H9 (cell line): ENCODE results near the gene ABLIM3. TPM values are rescaled to one million over a fixed set of nuclear protein-coding genes. Genes with fewer than 3 reads are reported as not detected.

Source experiments
- DNase-seq: peaks from one replicate; pipeline ENCODE4 v3.0.0-alpha.2; 2017
- H2AFZ ChIP-seq: one replicate; pipeline ENCODE4 v1.6.1; 2013; ENCODE audit warnings: mild to moderate bottlenecking, low read length, control low read depth, moderate library complexity
- H2AK5ac ChIP-seq: 2 replicates; pipeline ENCODE4 v1.6.1; 2013; ENCODE audit warnings: low read length, control low read depth, mixed read lengths; ENCODE audit not compliant: insufficient read length
- H2BK120ac ChIP-seq: one replicate; pipeline ENCODE4 v1.6.1; 2013; ENCODE audit warnings: low read depth, mild to moderate bottlenecking, low read length, control low read depth, inconsistent platforms; ENCODE audit not compliant: poor library complexity, severe bottlenecking
- H2BK12ac ChIP-seq: 2 replicates; pipeline ENCODE4 v1.6.1; 2013; ENCODE audit warnings: low read length, control low read depth, mixed read lengths, low read depth; ENCODE audit not compliant: insufficient read length
- H2BK15ac ChIP-seq: 2 replicates; pipeline ENCODE4 v1.6.1; 2013; ENCODE audit warnings: low read depth, low read length, control low read depth
- H2BK20ac ChIP-seq: one replicate; pipeline ENCODE4 v1.6.1; 2013; ENCODE audit warnings: low read depth, mild to moderate bottlenecking, low read length, control low read depth, inconsistent platforms; ENCODE audit not compliant: poor library complexity, severe bottlenecking
- H2BK5ac ChIP-seq: 2 replicates; pipeline ENCODE4 v1.6.1; 2013; ENCODE audit warnings: low read length, control low read depth, mixed read lengths; ENCODE audit not compliant: insufficient read length
- H3K14ac ChIP-seq: 2 replicates; pipeline ENCODE4 v1.6.1; 2013; ENCODE audit warnings: low read length, control low read depth; ENCODE audit not compliant: insufficient read depth
- H3K18ac ChIP-seq: 2 replicates; pipeline ENCODE4 v1.6.1; 2013; ENCODE audit warnings: low read depth, mild to moderate bottlenecking, mixed read lengths, low read length, control low read depth; ENCODE audit not compliant: insufficient read length
- H3K23ac ChIP-seq: 2 replicates; pipeline ENCODE4 v1.6.1; 2013; ENCODE audit warnings: low read length, control low read depth, mixed read lengths, low read depth; ENCODE audit not compliant: insufficient read length
- H3K23me2 ChIP-seq: 2 replicates; pipeline ENCODE4 v1.6.1; 2013; ENCODE audit warnings: low read depth, mild to moderate bottlenecking, mixed read lengths, low read length, control low read depth; ENCODE audit not compliant: insufficient read length, poor library complexity, severe bottlenecking
- H3K27ac ChIP-seq: 2 replicates; pipeline ENCODE4 v1.5.1; 2013; ENCODE audit warnings: low read length, control low read depth, mixed read lengths, low read depth; ENCODE audit not compliant: insufficient read length
- H3K27me3 ChIP-seq: 2 replicates; pipeline ENCODE4 v1.6.1; 2013; ENCODE audit warnings: low read length, control low read depth, inconsistent platforms; ENCODE audit not compliant: insufficient read depth
- H3K4ac ChIP-seq: 2 replicates; pipeline ENCODE4 v1.6.1; 2013; ENCODE audit warnings: low read depth, mild to moderate bottlenecking, control low read depth, inconsistent platforms, low read length, moderate library complexity
- H3K4me1 ChIP-seq: 2 replicates; pipeline ENCODE4 v1.6.1; 2013; ENCODE audit warnings: low read length, control low read depth, inconsistent platforms; ENCODE audit not compliant: insufficient read depth
- H3K4me2 ChIP-seq: 2 replicates; pipeline ENCODE4 v1.6.1; 2013; ENCODE audit warnings: low read length, control low read depth, mixed read lengths; ENCODE audit not compliant: insufficient read length, insufficient read depth
- H3K56ac ChIP-seq: 2 replicates; pipeline ENCODE4 v1.6.1; 2013; ENCODE audit warnings: low read depth, mild to moderate bottlenecking, mixed read lengths, low read length, control low read depth; ENCODE audit not compliant: insufficient read length
- H3K79me1 ChIP-seq: 2 replicates; pipeline ENCODE4 v1.6.1; 2013; ENCODE audit warnings: low read depth, mild to moderate bottlenecking, moderate library complexity, low read length, control low read depth, inconsistent platforms; ENCODE audit not compliant: insufficient read depth, poor library complexity, severe bottlenecking
- H3K79me2 ChIP-seq: 2 replicates; pipeline ENCODE4 v1.6.1; 2013; ENCODE audit warnings: low read length, control low read depth, inconsistent platforms; ENCODE audit not compliant: insufficient read depth
- H3K9ac ChIP-seq: 2 replicates; pipeline ENCODE4 v1.6.1; 2013; ENCODE audit warnings: low read length, control low read depth, mixed read lengths; ENCODE audit not compliant: insufficient read length; ENCODE audit errors: extremely low read depth
- H3K9me3 ChIP-seq: one replicate; pipeline ENCODE4 v1.6.1; 2013; ENCODE audit warnings: low read depth, low read length, inconsistent platforms; ENCODE audit not compliant: control insufficient read depth
- H3T11ph ChIP-seq: one replicate; pipeline ENCODE4 v1.6.1; 2013; ENCODE audit warnings: mild to moderate bottlenecking, low read length, control low read depth, inconsistent platforms
- H4K20me1 ChIP-seq: one replicate; pipeline ENCODE4 v1.6.1; 2013; ENCODE audit not compliant: control insufficient read depth, insufficient read length, insufficient read depth
- H4K5ac ChIP-seq: 2 replicates; pipeline ENCODE4 v1.6.1; 2013; ENCODE audit warnings: low read depth, mild to moderate bottlenecking, mixed read lengths, low read length, control low read depth; ENCODE audit not compliant: insufficient read length
- H4K8ac ChIP-seq: replicated peaks from 2 replicates; pipeline ENCODE4 v1.6.1; 2013; ENCODE audit warnings: low read length, control low read depth, mixed read lengths, low read depth; ENCODE audit not compliant: insufficient read length
- H4K91ac ChIP-seq: 2 replicates; pipeline ENCODE4 v1.6.1; 2013; ENCODE audit warnings: low read depth, mild to moderate bottlenecking, moderate library complexity, mixed read lengths, low read length, control low read depth; ENCODE audit not compliant: insufficient read length
- H3K27ac Mint-ChIP-seq, 3 experiments: 2 replicates in 2 of 3; 3 replicates in 1 of 3; pipeline ENCODE4 v1.8.0; 2020 to 2021; ENCODE audit warnings: mixed read lengths in 3 of 3, mild to moderate bottlenecking in 1 of 3, moderate library complexity in 1 of 3
- H3K27me3 Mint-ChIP-seq: 2 replicates; pipeline ENCODE4 v1.8.0; 2021; ENCODE audit warnings: low read depth, mild to moderate bottlenecking, moderate library complexity, mixed read lengths
- H3K36me3 Mint-ChIP-seq, 3 experiments: 2 replicates in 2 of 3; 3 replicates in 1 of 3; pipeline ENCODE4 v1.8.0; 2020 to 2021; ENCODE audit warnings: low read depth in 3 of 3, mixed read lengths in 3 of 3; ENCODE audit not compliant: insufficient read depth in 1 of 3
- H3K4me1 Mint-ChIP-seq, 2 experiments: 2 replicates each; pipeline ENCODE4 v1.8.0; 2020; ENCODE audit warnings: mixed read lengths in 2 of 2
- H3K4me3 Mint-ChIP-seq, 2 experiments: 2 replicates in 1 of 2; 3 replicates in 1 of 2; pipeline ENCODE4 v1.8.0; 2020 to 2021; ENCODE audit warnings: mild to moderate bottlenecking in 2 of 2, mixed read lengths in 2 of 2, moderate library complexity in 1 of 2
- H3K9me3 Mint-ChIP-seq, 2 experiments: 2 replicates in 1 of 2; 3 replicates in 1 of 2; pipeline ENCODE4 v1.8.0; 2020; ENCODE audit warnings: mild to moderate bottlenecking in 2 of 2, mixed read lengths in 2 of 2, moderate library complexity in 1 of 2
- CTCF ChIP-seq: fragments of 200-600 bp; sonication (generic); conservative IDR thresholded peaks from 3 replicates; pipeline ENCODE4 v1.8.0; 2021; ENCODE audit warnings: antibody characterized with exemption, mild to moderate bottlenecking
- WGBS: extraction: QIAGEN DNeasy Blood & Tissue Kit; methylation state at CpG from one replicate; pipeline ENCODE4 v1.1.7; 2013; ENCODE audit warnings: missing lambda C conversion rate, low lambda C conversion rate, mixed read lengths; ENCODE audit not compliant: insufficient read length; ENCODE audit errors: extremely low coverage; 5-methylcytosine and 5-hydroxymethylcytosine counted together
- total RNA-seq: library from RNA; stranded (reverse); gene quantifications from 2 replicates; pipeline ENCODE4 v1.2.1, GENCODE V29; 2021

The ABLIM3 gene
- total RNA-seq, 1 experiment from 2014 or later = 0.20 TPM

GRCh38 chr5:149108651-149109280 is 32.5 kb upstream of the ABLIM3 start:
- Histone ChIP-seq H3K4me1 (no peaks in the 10 kb centered on the region), H3K9ac (no peak overlapping the region), H4K20me1 (no peaks in the 10 kb centered on the region), H4K8ac (no peak overlapping the region), H2BK20ac (no peak overlapping the region), H3K23ac (no peak overlapping the region), H3K27ac (no peak overlapping the region), H3K4me2 (no peak overlapping the region), H3K4ac (no peak overlapping the region), H2BK12ac (no peak overlapping the region), H3K18ac (no peak overlapping the region), H3K27me3 (no peaks in the 10 kb centered on the region), H3K23me2 (no peaks in the 10 kb centered on the region), H4K91ac (no peak overlapping the region), H4K5ac (no peak overlapping the region), H2BK120ac (no peak overlapping the region), H3T11ph (no peak overlapping the region), H3K79me1 (no peaks in the 10 kb centered on the region), H2BK5ac (no peak overlapping the region), H2AK5ac (no peak overlapping the region), H3K79me2 (no peaks in the 10 kb centered on the region), H3K9me3 (no peaks in the 10 kb centered on the region), H3K14ac (no peak overlapping the region), H3K56ac (no peak overlapping the region), H2BK15ac (no peak overlapping the region), H2AFZ (no peak overlapping the region)
- Mint-ChIP-seq H3K27ac (no peak overlapping the region), H3K27me3 (no peaks in the 10 kb centered on the region; the same call in none of the 2 replicates), H3K4me1 (no peaks in the 10 kb centered on the region), H3K36me3 (no peaks in the 10 kb centered on the region), H3K4me3 (no peak overlapping the region), H3K9me3 (no peaks in the 10 kb centered on the region)
- WGBS = no CpG with 5 or more reads among the region's 2 CpGs
- TF ChIP-seq CTCF = no peak
- no peak for DNase-seq
